Endodermal cell (in vitro differentiated cells): ENCODE results near the gene DDX27. TPM values are rescaled to one million over a fixed set of nuclear protein-coding genes. Genes with fewer than 3 reads are reported as not detected.

Experiments
- DNase-seq: peaks from one replicate; pipeline ENCODE4 v3.0.0-alpha.2; 2017
- H3K27ac ChIP-seq: 2 replicates; pipeline ENCODE4 v1.5.1; 2013; ENCODE audit warnings: mild to moderate bottlenecking, low read depth, low read length, moderate library complexity
- H3K27me3 ChIP-seq: 2 replicates; pipeline ENCODE4 v1.6.1; 2013; ENCODE audit warnings: mild to moderate bottlenecking, low read length, moderate library complexity; ENCODE audit not compliant: insufficient read depth, control insufficient read depth, poor library complexity, severe bottlenecking
- H3K36me3 ChIP-seq: 2 replicates; pipeline ENCODE4 v1.7.0; 2013; ENCODE audit warnings: mild to moderate bottlenecking, low read length, moderate library complexity; ENCODE audit not compliant: control insufficient read depth, insufficient read depth
- H3K4me1 ChIP-seq: one replicate; pipeline ENCODE4 v1.7.0; 2013; ENCODE audit warnings: low read length; ENCODE audit not compliant: control insufficient read depth, insufficient read depth
- H3K4me3 ChIP-seq: 2 replicates; pipeline ENCODE4 v1.5.1; 2013; ENCODE audit warnings: mild to moderate bottlenecking, low read length, moderate library complexity
- H3K9ac ChIP-seq: 2 replicates; pipeline ENCODE4 v1.6.1; 2013; ENCODE audit warnings: mild to moderate bottlenecking, low read length, moderate library complexity; ENCODE audit not compliant: poor library complexity, severe bottlenecking; ENCODE audit errors: extremely low read depth
- H3K9me3 ChIP-seq: 2 replicates; pipeline ENCODE4 v1.6.1; 2013; ENCODE audit warnings: mild to moderate bottlenecking, low read length, moderate library complexity; ENCODE audit not compliant: control insufficient read depth
- H3K27ac Mint-ChIP-seq: 2 replicates; pipeline ENCODE4 v1.8.0; 2020; ENCODE audit warnings: mixed read lengths
- H3K27me3 Mint-ChIP-seq: 2 replicates; pipeline ENCODE4 v1.8.0; 2021; ENCODE audit warnings: mild to moderate bottlenecking, mixed read lengths; ENCODE audit not compliant: insufficient read depth
- H3K36me3 Mint-ChIP-seq: 2 replicates; pipeline ENCODE4 v1.8.0; 2020; ENCODE audit warnings: low read depth, mixed read lengths
- H3K4me1 Mint-ChIP-seq: 2 replicates; pipeline ENCODE4 v1.8.0; 2020; ENCODE audit warnings: mixed read lengths
- H3K4me3 Mint-ChIP-seq: 2 replicates; pipeline ENCODE4 v1.8.0; 2020; ENCODE audit warnings: mild to moderate bottlenecking, moderate library complexity, mixed read lengths
- H3K9me3 Mint-ChIP-seq: 2 replicates; pipeline ENCODE4 v1.8.0; 2020; ENCODE audit warnings: mild to moderate bottlenecking, mixed read lengths
- WGBS, 2 experiments: methylation state at CpG; one replicate each; pipeline versions ENCODE4 v1.1.5 to v1.1.7; 2013; ENCODE audit warnings: missing lambda C conversion rate in 2 of 2, mixed read lengths in 1 of 2; ENCODE audit not compliant: insufficient coverage in 1 of 2, insufficient read length in 1 of 2; 5-methylcytosine and 5-hydroxymethylcytosine counted together
- total RNA-seq, 2 donors: library from RNA; stranded (reverse); fragmentation: NEBNext Ultra II Directional in 1 of 2; extraction: Animal tissue kit (Norgen Biotek cat#: 25700) in 1 of 2; gene quantifications; 2 replicates in 1 of 2; 3 replicates in 1 of 2; pipeline ENCODE4 v1.2.1, GENCODE V29; 2021
- TF ChIP-seq, protein P1 (sequence below): fragments of 200-600 bp; sonication (generic); conservative IDR thresholded peaks from 2 replicates; pipeline ENCODE4 v1.5.0; 2021; ENCODE audit warnings: antibody characterized with exemption, mild to moderate bottlenecking

Gene DDX27
- total RNA-seq, 2 donors from 2014 or later, result 40.4 to 45.2 TPM

DNA sequence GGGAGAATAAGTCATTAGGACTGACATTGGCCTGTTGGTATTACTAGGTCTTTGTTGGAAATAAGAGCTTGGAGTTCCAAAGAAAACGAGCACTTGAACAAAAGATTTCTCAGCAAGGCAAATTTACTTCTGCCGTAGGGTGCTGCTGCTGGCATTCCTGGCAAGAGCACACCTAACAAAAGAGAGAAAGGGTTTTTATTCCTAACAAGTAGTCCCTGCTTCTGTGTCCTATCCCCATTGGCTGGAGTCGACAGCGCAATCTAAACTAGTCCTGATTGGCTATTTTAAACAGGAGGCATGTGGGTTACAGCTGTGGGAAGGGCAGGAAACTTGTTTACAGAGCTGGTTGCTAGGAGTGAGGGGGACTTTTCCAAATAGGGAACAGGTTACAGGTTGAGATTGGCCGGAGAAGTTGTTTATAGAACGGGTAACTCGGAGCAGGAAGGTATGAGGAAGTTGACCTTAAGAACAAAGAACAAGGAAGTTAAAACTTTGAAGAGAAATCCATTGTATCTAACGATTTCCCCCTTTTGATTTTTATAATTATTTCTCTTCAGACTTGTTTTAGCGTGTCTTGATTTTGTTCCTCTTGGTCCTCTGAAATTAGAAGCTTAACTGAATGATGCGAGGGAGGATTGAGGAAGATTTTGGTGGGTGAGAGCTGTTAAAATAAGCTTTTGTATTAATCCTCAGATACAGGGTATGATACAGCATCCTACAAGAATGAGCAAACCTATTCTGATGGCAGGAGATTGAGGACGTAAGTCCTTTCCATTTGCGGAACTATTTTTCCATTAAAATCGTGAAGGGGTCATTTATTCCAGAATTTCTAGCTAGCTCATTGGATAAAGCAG lies 62.1 kb downstream of the DDX27 start:
- H3K4me3 Mint-ChIP-seq, result peak overlapping the region; percentile 100
- DNase-seq, result peak; percentile 84

DNA sequence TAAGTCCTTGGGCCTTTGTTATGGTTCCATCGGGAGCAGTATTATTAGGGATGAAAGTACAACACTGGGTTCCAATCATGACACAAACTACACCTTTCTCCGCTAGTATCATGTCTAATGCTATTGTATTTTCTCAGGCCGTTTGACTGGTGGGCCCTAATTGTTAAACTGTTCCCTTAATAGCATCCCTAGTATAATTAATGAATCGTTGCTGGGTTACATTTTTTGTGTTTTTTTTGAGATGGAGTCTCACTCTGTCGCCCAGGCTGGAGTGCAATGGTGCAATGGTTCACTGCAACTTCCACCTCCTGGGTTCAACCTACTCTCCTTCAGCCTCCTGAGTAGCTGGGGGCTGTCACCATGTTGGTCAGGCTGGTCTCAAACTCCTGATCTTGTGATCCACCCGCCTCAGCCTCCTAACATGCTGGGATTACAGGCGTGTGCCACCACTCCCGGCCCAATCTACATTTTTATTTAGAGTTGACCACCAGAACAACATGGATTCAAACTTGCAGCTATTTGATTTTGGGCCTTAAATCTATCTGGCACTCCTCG lies 62.8 kb downstream of the DDX27 start:
- TF ChIP-seq, protein P1, sequence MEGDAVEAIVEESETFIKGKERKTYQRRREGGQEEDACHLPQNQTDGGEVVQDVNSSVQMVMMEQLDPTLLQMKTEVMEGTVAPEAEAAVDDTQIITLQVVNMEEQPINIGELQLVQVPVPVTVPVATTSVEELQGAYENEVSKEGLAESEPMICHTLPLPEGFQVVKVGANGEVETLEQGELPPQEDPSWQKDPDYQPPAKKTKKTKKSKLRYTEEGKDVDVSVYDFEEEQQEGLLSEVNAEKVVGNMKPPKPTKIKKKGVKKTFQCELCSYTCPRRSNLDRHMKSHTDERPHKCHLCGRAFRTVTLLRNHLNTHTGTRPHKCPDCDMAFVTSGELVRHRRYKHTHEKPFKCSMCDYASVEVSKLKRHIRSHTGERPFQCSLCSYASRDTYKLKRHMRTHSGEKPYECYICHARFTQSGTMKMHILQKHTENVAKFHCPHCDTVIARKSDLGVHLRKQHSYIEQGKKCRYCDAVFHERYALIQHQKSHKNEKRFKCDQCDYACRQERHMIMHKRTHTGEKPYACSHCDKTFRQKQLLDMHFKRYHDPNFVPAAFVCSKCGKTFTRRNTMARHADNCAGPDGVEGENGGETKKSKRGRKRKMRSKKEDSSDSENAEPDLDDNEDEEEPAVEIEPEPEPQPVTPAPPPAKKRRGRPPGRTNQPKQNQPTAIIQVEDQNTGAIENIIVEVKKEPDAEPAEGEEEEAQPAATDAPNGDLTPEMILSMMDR, result no peak
- Histone ChIP-seq H3K9ac (peak overlapping the region; percentile 99), H3K27me3 (no peaks in the 10 kb centered on the region), H3K27ac (no peak overlapping the region), H3K9me3 (peaks cover 52% of the 10 kb centered on the region), H3K4me3 (peak overlapping the region; percentile 98), H3K36me3 (peaks cover 84% of the 10 kb centered on the region), H3K4me1 (peaks cover 4% of the 10 kb centered on the region)
- peak overlapping the region; percentile 100 for H3K4me3 Mint-ChIP-seq
- peak overlapping the region; percentile 99 for H3K27ac Mint-ChIP-seq
- peaks cover 87% of the 10 kb centered on the region for H3K36me3 Mint-ChIP-seq
- DNase-seq, result peak; percentile 51
- H3K9me3 Mint-ChIP-seq, result peaks cover 32% of the 10 kb centered on the region
- peaks cover 58% of the 10 kb centered on the region for H3K4me1 Mint-ChIP-seq
- H3K27me3 Mint-ChIP-seq, result no peaks in the 10 kb centered on the region
- WGBS, 2 experiments, result 27 to 36% methylated on average over 3 to 9 of the region's 9 CpGs

More for the DNA sequence above, 62.1 kb downstream of the DDX27 start:
- H3K36me3 Mint-ChIP-seq, result peaks cover 85% of the 10 kb centered on the region
- peak overlapping the region; percentile 99 for H3K9ac ChIP-seq
- no peaks in the 10 kb centered on the region for H3K27me3 ChIP-seq
- peaks cover 30% of the 10 kb centered on the region for H3K9me3 Mint-ChIP-seq
- no peaks in the 10 kb centered on the region for H3K27me3 Mint-ChIP-seq
- TF ChIP-seq, protein P1, result no peak
- peaks cover 48% of the 10 kb centered on the region for H3K9me3 ChIP-seq
- no peak overlapping the region for H3K27ac ChIP-seq
- 21 to 42% methylated on average over 8 to 13 of the region's 13 CpGs for WGBS, 2 experiments
- H3K4me1 Mint-ChIP-seq, result peaks cover 57% of the 10 kb centered on the region
- peak overlapping the region; percentile 99 for H3K27ac Mint-ChIP-seq
- peak overlapping the region; percentile 98 for H3K4me3 ChIP-seq
- peaks cover 81% of the 10 kb centered on the region for H3K36me3 ChIP-seq
- H3K4me1 ChIP-seq, result no peaks in the 10 kb centered on the region

DNA sequence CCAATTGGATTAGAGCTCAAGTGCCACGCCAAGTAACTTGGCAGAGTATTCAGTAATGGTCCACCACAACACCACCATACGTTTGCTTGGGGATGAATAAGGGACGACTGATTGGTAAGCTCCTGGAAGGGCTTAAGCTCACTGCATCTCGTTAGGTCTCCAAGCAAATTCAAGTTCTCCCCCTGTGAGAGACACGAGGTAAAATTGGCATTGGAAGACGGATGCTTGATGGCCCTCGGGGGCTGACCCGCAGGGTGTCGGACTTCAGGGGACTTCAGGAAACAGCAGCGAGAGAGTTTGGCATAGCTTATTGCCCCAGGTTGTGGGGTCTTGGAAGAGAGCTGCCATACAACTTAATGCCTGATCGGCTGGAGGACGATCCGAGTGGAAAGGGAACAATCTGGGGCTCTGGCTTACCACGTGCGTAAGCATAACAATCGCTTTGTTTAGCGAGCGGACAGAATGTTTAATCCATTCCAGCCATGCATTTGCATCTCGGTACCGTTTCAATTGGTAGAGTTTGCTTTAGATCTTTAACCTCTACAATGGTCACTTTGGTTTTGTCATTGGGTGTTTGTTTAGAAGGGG lies 63.5 kb downstream of the DDX27 start:
- peaks cover 57% of the 10 kb centered on the region for H3K4me1 Mint-ChIP-seq
- no peaks in the 10 kb centered on the region for H3K27me3 Mint-ChIP-seq
- peaks cover 91% of the 10 kb centered on the region for H3K36me3 ChIP-seq
- TF ChIP-seq, protein P1, result no peak
- peak overlapping the region; percentile 98 for H3K4me3 ChIP-seq
- peaks cover 94% of the 10 kb centered on the region for H3K36me3 Mint-ChIP-seq
- H3K4me1 ChIP-seq, result peaks cover 4% of the 10 kb centered on the region
- no peaks in the 10 kb centered on the region for H3K27me3 ChIP-seq
- no peak overlapping the region for H3K27ac ChIP-seq
- peak overlapping the region; percentile 99 for H3K27ac Mint-ChIP-seq
- 27 to 53% methylated on average over 15 to 20 of the region's 20 CpGs for WGBS, 2 experiments
- peaks cover 56% of the 10 kb centered on the region for H3K9me3 ChIP-seq
- DNase-seq, result peak; percentile 50
- H3K9ac ChIP-seq, result peak overlapping the region; percentile 99
- peak overlapping the region; percentile 100 for H3K4me3 Mint-ChIP-seq
- peaks cover 35% of the 10 kb centered on the region for H3K9me3 Mint-ChIP-seq
